GM12892 (cell line): ENCODE data around the gene UCK1.

Experiments used
- POLR2A ChIP-seq: IDR thresholded peaks from 2 replicates; pipeline ENCODE4 v1.6.1; 2011; ENCODE audit warnings: low read depth, low read length, control low read depth
- POLR2AphosphoS5 ChIP-seq: IDR thresholded peaks from 2 replicates; pipeline ENCODE4 v1.6.1; 2011; ENCODE audit warnings: low read depth, low read length, control low read depth
- TAF1 ChIP-seq: IDR thresholded peaks from 2 replicates; pipeline ENCODE4 v1.6.1; 2011; ENCODE audit warnings: low read depth, mild to moderate bottlenecking, control low read depth, low read length, borderline replicate concordance

- no peak for TF ChIP-seq POLR2A
- TF ChIP-seq TAF1: no peak
- no peak for TF ChIP-seq POLR2AphosphoS5
Measured at GRCh38 chr9:131525643-131526565, 5.2 kb downstream of the UCK1 start.
